Activated CD4-positive, alpha-beta T cell treated with anti-CD3 and anti-CD28 coated beads, Interleukin-2, amount 50 U/mL, for 16 hours (primary cell): ENCODE results near the gene CNOT2.
"Not testable (repeated sequence)": the region's sequence is repeated elsewhere in the genome, so short reads cannot be mapped to it uniquely, and the experiment has no call there.

Source experiments
- DNase-seq: peaks from one replicate; pipeline ENCODE4 v3.0.0-alpha.2; 2020

CNOT2 gene

DNA sequence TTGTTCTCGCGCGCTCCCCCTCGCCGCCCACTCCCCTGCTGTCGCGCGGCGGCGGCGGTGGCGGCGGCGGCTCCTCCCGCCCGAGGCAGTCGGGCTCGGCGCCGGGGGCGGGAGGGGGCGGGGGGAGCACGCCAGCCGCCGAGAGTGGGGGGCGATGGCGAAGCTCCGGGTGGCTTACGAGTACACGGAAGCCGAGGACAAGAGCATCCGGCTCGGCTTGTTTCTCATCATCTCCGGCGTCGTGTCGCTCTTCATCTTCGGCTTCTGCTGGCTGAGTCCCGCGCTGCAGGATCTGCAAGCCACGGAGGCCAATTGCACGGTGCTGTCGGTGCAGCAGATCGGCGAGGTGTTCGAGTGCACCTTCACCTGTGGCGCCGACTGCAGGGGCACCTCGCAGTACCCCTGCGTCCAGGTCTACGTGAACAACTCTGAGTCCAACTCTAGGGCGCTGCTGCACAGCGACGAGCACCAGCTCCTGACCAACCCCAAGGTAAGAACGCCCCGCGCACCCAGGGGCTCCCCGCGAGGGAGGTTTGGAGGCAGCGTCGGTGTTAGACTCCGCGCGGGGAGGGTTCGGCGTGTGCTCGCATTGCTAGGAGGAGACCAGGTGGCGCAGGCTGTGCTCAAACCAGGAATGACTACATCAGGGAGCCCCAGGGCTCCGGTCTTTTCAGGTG lies 123.5 kb downstream of the CNOT2 start:
- DNase-seq, result peak; percentile 41

- no peak for DNase-seq
Observed at GRCh38 chr12:70367258-70368141, 124.3 kb downstream of the CNOT2 start.

DNA sequence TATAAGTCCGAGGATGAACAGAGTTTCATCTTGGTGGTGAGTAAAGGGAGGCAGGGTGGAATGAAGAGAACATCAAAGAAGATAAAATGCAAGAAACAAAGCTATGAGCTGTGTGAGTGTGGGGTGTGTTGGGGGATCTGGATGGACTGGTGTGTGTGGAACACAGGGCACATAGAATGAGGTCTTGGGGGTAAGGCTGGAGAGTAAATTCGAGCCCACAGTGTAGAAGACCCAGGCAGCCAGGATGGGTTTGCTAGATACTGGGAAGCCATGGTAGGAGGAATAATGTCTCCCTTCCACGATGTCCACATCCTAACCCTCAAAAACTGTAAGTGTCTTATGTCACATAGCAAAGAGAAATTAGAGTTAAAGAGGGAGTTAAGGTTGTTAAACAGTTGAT lies 129.6 kb downstream of the CNOT2 start:
- DNase-seq, result no peak

DNA sequence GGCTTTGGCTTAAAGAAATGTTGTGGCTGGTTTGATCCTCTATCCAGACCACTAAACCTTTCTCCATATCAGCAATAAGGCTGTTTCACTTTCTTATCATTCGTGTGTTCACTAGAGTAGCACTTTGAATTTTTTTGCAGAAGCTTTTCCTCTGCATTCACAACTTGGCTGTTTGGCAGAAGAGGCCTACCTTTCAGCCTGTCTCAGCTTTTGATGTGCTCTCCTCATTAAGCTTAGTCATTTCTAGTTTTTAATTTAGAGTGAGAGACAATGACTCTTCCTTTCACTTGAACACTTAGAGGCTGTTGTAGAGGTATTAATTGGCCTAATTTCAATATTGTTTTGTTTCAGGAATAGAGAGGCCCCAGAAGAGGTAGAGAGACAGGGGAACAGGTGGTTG lies 136.6 kb downstream of the CNOT2 start:
- peak; percentile 56 for DNase-seq

DNA sequence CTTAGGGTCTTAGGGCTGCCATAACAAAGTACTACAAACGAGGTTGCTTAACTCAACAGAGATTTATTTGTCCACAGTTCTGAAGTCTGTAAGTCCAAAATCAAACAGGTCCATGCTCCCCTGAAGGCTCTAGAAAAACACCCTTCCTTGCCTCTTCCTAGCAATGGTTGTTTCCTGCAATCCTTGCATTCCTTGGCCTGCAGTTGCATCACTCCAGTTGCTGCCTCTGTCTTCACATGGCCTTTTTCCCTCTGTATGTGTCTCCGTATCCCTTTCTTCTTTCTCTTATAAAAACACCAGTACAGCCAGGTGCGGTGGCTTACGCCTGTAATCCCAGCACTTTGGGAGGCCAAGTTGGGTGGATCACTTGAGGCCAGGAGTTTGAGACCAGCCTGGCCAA lies 140.3 kb downstream of the CNOT2 start:
- no peak for DNase-seq

DNA sequence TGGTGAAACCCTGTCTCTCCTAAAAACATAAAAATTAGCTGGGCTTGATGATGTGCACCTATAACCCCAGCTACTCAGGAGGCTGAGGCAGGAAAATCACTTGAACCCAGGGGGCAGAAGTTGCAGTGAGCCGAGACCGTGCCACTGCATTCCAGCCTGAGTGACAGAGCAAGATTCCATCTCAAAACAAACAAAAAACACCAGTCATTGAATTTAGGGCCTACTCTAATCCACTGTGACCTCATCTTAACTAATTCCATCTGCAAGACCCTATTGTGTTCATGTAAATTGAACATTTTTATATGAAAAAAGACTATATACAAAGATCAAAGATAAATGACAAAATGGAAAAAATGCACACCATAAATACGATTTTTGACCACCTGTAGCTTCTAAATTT lies 140.7 kb downstream of the CNOT2 start:
- no peak for DNase-seq

DNA sequence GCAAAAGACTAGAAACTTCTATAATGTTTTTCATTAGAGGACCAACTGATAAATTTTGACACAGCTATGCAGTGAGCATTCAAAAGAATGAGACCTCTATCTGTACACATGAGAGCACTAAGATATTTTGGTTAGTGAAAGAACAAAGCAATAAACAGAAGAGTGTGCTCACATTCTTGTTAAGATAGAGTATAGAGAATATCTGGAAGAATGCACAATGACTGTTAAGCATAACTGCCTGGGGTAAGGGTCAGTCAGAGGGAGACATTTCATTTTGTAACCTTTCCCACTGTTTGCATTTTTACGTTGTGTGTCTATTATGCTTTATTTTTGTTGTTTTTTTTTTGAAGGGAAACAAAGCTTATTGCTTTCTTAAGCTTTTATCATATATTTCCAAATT lies 143.5 kb downstream of the CNOT2 start:
- no peak for DNase-seq

DNA sequence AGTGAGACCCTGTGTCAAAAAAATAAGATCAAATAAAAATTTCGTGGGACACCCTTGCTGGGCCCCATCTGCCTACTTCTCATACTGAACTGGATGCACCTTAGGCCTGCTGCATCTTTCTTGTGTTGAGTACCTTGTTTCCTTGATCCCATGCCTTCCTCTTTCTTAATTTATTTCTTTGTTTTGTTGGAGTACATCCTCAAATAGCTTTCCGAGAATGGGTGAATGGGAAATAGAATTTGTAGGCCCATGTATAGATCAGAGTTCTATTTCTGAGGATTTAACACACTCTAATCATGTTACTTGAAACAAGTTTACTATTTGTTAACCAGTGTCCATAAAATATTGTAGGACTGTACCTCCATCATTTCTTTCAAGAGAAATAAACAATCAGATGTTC lies 146.4 kb downstream of the CNOT2 start:
- no peak for DNase-seq

GRCh38 chr12:70392631-70393030 lies 149.4 kb downstream of the CNOT2 start:
- not testable (repeated sequence) for DNase-seq

DNA sequence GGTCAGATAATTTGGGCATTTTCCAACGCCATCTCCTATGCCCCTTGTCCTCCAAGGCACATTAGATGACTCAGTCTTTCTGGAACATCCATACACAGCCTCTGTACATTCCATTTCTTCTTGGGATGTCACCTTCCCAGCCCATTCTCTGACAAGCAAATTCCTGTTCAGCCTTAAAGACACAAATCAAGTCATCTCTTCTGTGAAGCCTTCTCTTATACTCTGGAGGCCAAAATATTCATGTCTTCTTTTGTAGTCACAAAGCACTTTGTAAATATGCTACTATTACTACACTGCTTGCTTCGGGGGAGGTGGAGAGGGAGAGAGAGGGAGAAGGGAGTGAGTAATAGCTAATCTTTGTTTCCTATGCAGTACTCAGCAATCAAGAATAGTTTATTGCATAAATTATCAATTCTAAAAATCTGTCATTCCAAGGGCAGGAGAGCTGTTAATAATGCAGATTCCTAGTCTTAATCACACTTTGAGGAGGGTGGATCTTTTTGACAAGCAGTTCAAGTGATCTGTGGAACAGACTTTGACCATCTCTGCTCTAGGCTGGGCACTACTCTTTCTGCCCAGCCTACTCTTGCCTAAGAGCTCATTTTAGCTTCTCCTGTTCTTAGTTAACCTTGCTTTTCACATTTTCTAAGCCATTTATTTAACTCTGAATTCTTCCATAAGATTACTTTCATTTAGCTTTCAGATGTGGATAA lies 150.7 kb downstream of the CNOT2 start:
- no peak for DNase-seq

- no peak for DNase-seq
Observed at GRCh38 chr12:70398002-70398401, 154.8 kb downstream of the CNOT2 start.

DNA sequence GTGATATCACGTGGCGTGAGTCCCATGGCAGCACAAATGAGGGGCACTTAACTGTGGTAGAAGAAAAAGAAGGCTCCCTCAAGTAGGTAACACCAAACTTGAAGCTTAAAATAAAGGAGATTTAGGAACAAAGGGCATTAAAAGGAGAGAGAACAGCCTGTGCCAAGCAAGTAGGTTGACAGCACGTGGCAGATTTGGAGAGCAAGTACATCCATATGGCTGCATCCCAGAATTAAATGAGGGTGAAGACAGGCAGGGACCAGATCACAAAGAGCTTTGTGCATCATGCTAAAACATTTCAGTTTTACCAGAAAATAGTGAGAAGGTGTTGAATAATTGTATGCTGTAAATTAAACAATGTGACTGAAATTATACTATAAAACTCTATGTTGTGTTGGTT lies 155.6 kb downstream of the CNOT2 start:
- no peak for DNase-seq

GRCh38 chr12:70399311-70399710 lies 156.1 kb downstream of the CNOT2 start:
- no peak for DNase-seq

DNA sequence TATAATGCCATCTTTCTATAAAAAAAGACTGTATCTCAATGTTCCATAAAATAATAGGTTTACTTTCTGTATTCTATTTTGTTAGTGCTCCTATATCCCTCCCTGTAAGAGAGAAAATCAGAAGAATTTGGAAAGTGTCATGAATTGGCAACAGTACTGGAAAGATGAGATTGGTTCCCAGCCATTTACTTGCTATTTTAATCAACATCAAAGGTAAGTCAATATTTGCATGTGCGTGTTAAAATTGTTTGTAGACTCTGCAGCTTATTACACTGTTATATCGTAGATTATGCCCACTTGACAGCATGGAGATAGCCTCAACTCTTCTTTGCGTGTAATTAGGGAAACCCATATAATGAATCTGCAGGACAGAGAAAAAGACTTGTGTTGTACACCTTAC lies 156.9 kb downstream of the CNOT2 start:
- DNase-seq, result no peak

DNA sequence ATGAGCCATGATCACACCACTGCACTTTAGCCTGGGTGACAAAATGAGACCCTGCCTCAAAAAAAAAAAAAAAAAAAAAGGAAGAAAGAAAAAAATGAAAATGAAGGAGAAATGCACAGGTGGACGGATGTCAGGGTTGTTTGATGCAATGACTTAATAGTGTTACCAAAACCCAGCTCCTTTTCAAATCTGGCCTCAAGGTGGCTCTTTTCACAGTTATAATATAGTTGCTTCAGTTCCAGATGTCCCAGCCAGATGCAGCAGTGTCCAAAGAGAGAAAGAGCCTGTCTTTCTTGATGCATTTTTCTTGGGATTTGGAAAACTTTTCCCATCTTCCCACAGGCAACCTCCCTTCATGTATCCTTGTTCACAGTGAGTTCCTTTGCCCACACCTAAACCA lies 159.4 kb downstream of the CNOT2 start:
- DNase-seq, result no peak

- DNase-seq, result no peak
Observed at GRCh38 chr12:70403826-70404225, 160.6 kb downstream of the CNOT2 start.
